Body of pancreas (tissue), 4 donors: ENCODE data around the gene RAC2. TPM values are rescaled to one million over a fixed set of nuclear protein-coding genes. Genes with fewer than 3 reads are reported as not detected.

Source experiments
- ATAC-seq: fragments of 150-250 bp; one replicate; pipeline ENCODE4 v1.9.1; 2016
- DNase-seq, 4 donors: peaks; one replicate each; pipeline ENCODE4 v3.0.0-alpha.2; 2019
- H3K27ac ChIP-seq, 4 donors: fragments of 200-600 bp; sonication (generic); 1 replicate in 3 of 4; 2 replicates in 1 of 4; pipeline versions ENCODE4 v1.5.1 to v1.6.1; 2016 to 2019; ENCODE audit warnings: mild to moderate bottlenecking in 1 of 4, mixed read lengths in 1 of 4, moderate library complexity in 1 of 4
- H3K27me3 ChIP-seq, 2 donors: fragments of 200-600 bp; sonication (generic); one replicate each; pipeline ENCODE4 v1.6.0; 2016; ENCODE audit warnings: mild to moderate bottlenecking in 1 of 2
- H3K36me3 ChIP-seq, 2 donors: fragments of 200-600 bp; sonication (generic); replicated peaks in 1 of 2; 2 replicates each; pipeline ENCODE4 v1.5.1; 2016; ENCODE audit warnings: low read depth in 2 of 2; ENCODE audit not compliant: insufficient read depth in 1 of 2
- H3K4me1 ChIP-seq: fragments of 200-600 bp; sonication (generic); one replicate; pipeline ENCODE4 v1.6.0; 2016
- H3K4me3 ChIP-seq, 2 donors: fragments of 200-600 bp; sonication (generic); 1 replicate in 1 of 2; 2 replicates in 1 of 2; pipeline ENCODE4 v1.5.1; 2016 to 2019
- H3K9me3 ChIP-seq, 3 donors: fragments of 200-600 bp; sonication (generic); 1 replicate in 2 of 3; 2 replicates in 1 of 3; pipeline ENCODE4 v1.5.1; 2016
- CTCF ChIP-seq, 7 experiments: fragments of 450-650 bp in 4 of 7; fragments of 200-600 bp in 3 of 7; sonication (generic) in 3 of 7; IDR thresholded peaks; one replicate each; pipeline ENCODE4 v1.5.1; 2016 to 2019; ENCODE audit warnings: antibody characterized with exemption in 7 of 7
- POLR2A ChIP-seq, 3 donors: fragments of 450-650 bp; IDR thresholded peaks; one replicate each; pipeline ENCODE4 v1.6.1; 2016; ENCODE audit warnings: antibody characterized with exemption in 3 of 3, mild to moderate bottlenecking in 2 of 3
- WGBS, 2 donors: methylation state at CpG; one replicate each; pipeline ENCODE4 v1.1.5; 2017; 5-methylcytosine and 5-hydroxymethylcytosine counted together
- intact Hi-C: fragments of 100-400 bp; cut with DNase I; formaldehyde crosslinking; loops from one replicate; pipeline ENCODE4 v1.15.1; 2023
- total RNA-seq, 2 donors: library from RNA; depleted of rRNA; stranded (reverse); fragments of >200 nt; gene quantifications; one replicate each; pipeline ENCODE4 v1.1.0, GENCODE V29; 2016

Gene RAC2
- total RNA-seq, 2 donors from 2014 or later, result 4.3 to 4.9 TPM

GRCh38 chr22:37260155-37260795 lies 16.2 kb upstream of the RAC2 start:
- DNase-seq (no peak), ATAC-seq (no peak)
- H3K4me3 ChIP-seq, result no peak overlapping the region
- no peak for TF ChIP-seq POLR2A (IDR thresholded peaks at IDR 0.05)
- no peak for TF ChIP-seq CTCF (IDR thresholded peaks at IDR 0.05)
- no peak overlapping the region for H3K27ac ChIP-seq
- peaks cover 4% of the 10 kb centered on the region for H3K4me1 ChIP-seq
- H3K36me3 ChIP-seq, result no peaks in the 10 kb centered on the region
- 45 to 48% methylated on average over 10 to 15 of the region's 15 CpGs for WGBS, 2 donors
- peaks cover 0 to 14% (median 0%) of the 10 kb centered on the region in 3 donors for H3K9me3 ChIP-seq
- H3K27me3 ChIP-seq, result no peaks in the 10 kb centered on the region
- intact Hi-C loops, result no loop called here

GRCh38 chr22:37259540-37260029 lies 15.5 kb upstream of the RAC2 start:
- TF ChIP-seq CTCF (IDR thresholded peaks at IDR 0.05) (peak in 3 of 7 experiments; percentile 17 to 28 (median 20)), POLR2A (IDR thresholded peaks at IDR 0.05) (no peak)
- WGBS, 2 donors, result 7 to 11% methylated on average over 23 of the region's 23 CpGs
- Histone ChIP-seq H3K36me3 (no peaks in the 10 kb centered on the region), H3K27ac (no peak overlapping the region), H3K4me1 (peaks cover 4% of the 10 kb centered on the region), H3K4me3 (no peak overlapping the region), H3K27me3 (no peaks in the 10 kb centered on the region), H3K9me3 (peaks cover 0 to 12% (median 0%) of the 10 kb centered on the region in 3 donors)
- DNase-seq (no peak), ATAC-seq (no peak)
- intact Hi-C loops, result no loop called here

GRCh38 chr22:37258753-37259401 lies 14.8 kb upstream of the RAC2 start:
- WGBS, 2 donors, result 69 to 75% methylated on average over 10 to 14 of the region's 14 CpGs
- H3K9me3 ChIP-seq, result peaks cover 0 to 5% (median 0%) of the 10 kb centered on the region in 3 donors
- no peaks in the 10 kb centered on the region for H3K27me3 ChIP-seq
- no peak for TF ChIP-seq POLR2A (IDR thresholded peaks at IDR 0.05)
- TF ChIP-seq CTCF (IDR thresholded peaks at IDR 0.05), result no peak
- intact Hi-C loops, result no loop called here
- DNase-seq (no peak), ATAC-seq (no peak)
- H3K4me3 ChIP-seq, result no peak overlapping the region
- H3K4me1 ChIP-seq, result peaks cover 4% of the 10 kb centered on the region
- H3K36me3 ChIP-seq, result no peaks in the 10 kb centered on the region
- H3K27ac ChIP-seq, result no peak overlapping the region

GRCh38 chr22:37258005-37258752 lies 14.1 kb upstream of the RAC2 start:
- 74 to 90% methylated on average over 8 to 9 of the region's 9 CpGs for WGBS, 2 donors
- intact Hi-C loops, result no loop called here
- DNase-seq, result no peak
- Histone ChIP-seq H3K36me3 (no peaks in the 10 kb centered on the region), H3K4me1 (peaks cover 4% of the 10 kb centered on the region), H3K27me3 (no peaks in the 10 kb centered on the region), H3K27ac (no peak overlapping the region), H3K9me3 (no peaks in the 10 kb centered on the region), H3K4me3 (no peak overlapping the region)
- TF ChIP-seq POLR2A (IDR thresholded peaks at IDR 0.05), result no peak
- TF ChIP-seq CTCF (IDR thresholded peaks at IDR 0.05), result no peak
- ATAC-seq, result no peak
